H1 (cell line): ENCODE data around the gene ZNF738. TPM values are rescaled to one million over a fixed set of nuclear protein-coding genes. Genes with fewer than 3 reads are reported as not detected.

Source experiments
- CBX5 ChIP-seq: fragments of 300-800, 300-1000 bp; sonication (generic); IDR thresholded peaks from 2 replicates; pipeline ENCODE4 v1.7.1; 2016; ENCODE audit warnings: antibody characterized with exemption, low read length, low read depth
- CEBPB ChIP-seq: IDR thresholded peaks from 2 replicates; pipeline ENCODE4 v1.6.1; 2012; ENCODE audit warnings: low read depth, low read length
- E2F6 ChIP-seq: IDR thresholded peaks from 2 replicates; pipeline ENCODE4 v1.6.1; 2012; ENCODE audit warnings: inconsistent platforms
- HDAC2 ChIP-seq, 2 experiments: fragments of 300-600 bp in 1 of 2; sonication (generic) in 1 of 2; IDR thresholded peaks; 2 replicates each; pipeline ENCODE4 v1.6.1; 2011 to 2012; ENCODE audit warnings: low read depth in 2 of 2, low read length in 2 of 2, mild to moderate bottlenecking in 2 of 2, moderate library complexity in 2 of 2, borderline replicate concordance in 1 of 2, inconsistent platforms in 1 of 2
- KDM1A ChIP-seq: fragments of 200-600, 300-600 bp; sonication (generic); IDR thresholded peaks from 2 replicates; pipeline ENCODE4 v1.7.1; 2016; ENCODE audit warnings: mild to moderate bottlenecking, low read length, borderline replicate concordance
- KDM5A ChIP-seq: fragments of 200-600 bp; IDR thresholded peaks from 2 replicates; pipeline ENCODE4 v1.7.1; 2012; ENCODE audit warnings: mild to moderate bottlenecking, low read length, inconsistent platforms, mixed read lengths
- NRF1 ChIP-seq: IDR thresholded peaks from 2 replicates; pipeline ENCODE4 v1.6.1; 2011; ENCODE audit warnings: mild to moderate bottlenecking, low read depth, low read length, improper control_type of control experiment
- PHF8 ChIP-seq: fragments of 200-600 bp; sonication (generic); conservative IDR thresholded peaks from 2 replicates; pipeline ENCODE4 v1.7.1; 2012; ENCODE audit warnings: low read depth, mild to moderate bottlenecking, inconsistent platforms, low read length, moderate library complexity
- POLR2A ChIP-seq, 2 experiments: IDR thresholded peaks; 1 replicate in 1 of 2; 2 replicates in 1 of 2; pipeline ENCODE4 v1.6.1; 2011; ENCODE audit warnings: low read depth in 2 of 2, low read length in 2 of 2, mild to moderate bottlenecking in 2 of 2; ENCODE audit errors: control extremely low read depth in 1 of 2
- POU5F1 ChIP-seq: IDR thresholded peaks from 2 replicates; pipeline ENCODE4 v1.6.1; 2011; ENCODE audit warnings: low read depth, mild to moderate bottlenecking, low read length, moderate library complexity
- RFX5 ChIP-seq: IDR thresholded peaks from 2 replicates; pipeline ENCODE4 v1.6.1; 2011; ENCODE audit warnings: low read depth, low read length, improper control_type of control experiment, borderline replicate concordance
- RNF2 ChIP-seq: fragments of 200-900, 300-1000 bp; sonication (generic); IDR thresholded peaks from 2 replicates; pipeline ENCODE4 v1.7.1; 2016; ENCODE audit warnings: borderline replicate concordance, low read depth, mild to moderate bottlenecking, antibody characterized with exemption, low read length; ENCODE audit not compliant: poor library complexity, severe bottlenecking; ENCODE audit errors: missing control alignments
- SIX5 ChIP-seq: IDR thresholded peaks from 2 replicates; pipeline ENCODE4 v1.6.1; 2011; ENCODE audit warnings: mild to moderate bottlenecking, low read depth, low read length
- SP4 ChIP-seq: IDR thresholded peaks from 2 replicates; pipeline ENCODE4 v1.6.1; 2012; ENCODE audit warnings: low read length, inconsistent platforms
- SRF ChIP-seq: IDR thresholded peaks from 2 replicates; pipeline ENCODE4 v1.6.1; 2011; ENCODE audit warnings: mild to moderate bottlenecking, low read depth, low read length, moderate library complexity
- TBP ChIP-seq: IDR thresholded peaks from 2 replicates; pipeline ENCODE4 v1.6.1; 2011; ENCODE audit warnings: low read depth, low read length, improper control_type of control experiment
- TEAD4 ChIP-seq: IDR thresholded peaks from 2 replicates; pipeline ENCODE4 v1.6.1; 2012; ENCODE audit warnings: low read depth, low read length, inconsistent platforms, mixed read lengths
- USF2 ChIP-seq: IDR thresholded peaks from 2 replicates; pipeline ENCODE4 v1.6.1; 2011; ENCODE audit warnings: low read length, improper control_type of control experiment
- polyA plus RNA-seq, 7 experiments: library from polyadenylated mRNA; depleted of rRNA in 3 of 7; stranded (reverse) in 5 of 7; unstranded in 2 of 7; fragments of >200 nt in 5 of 7; fragments of 200-250 nt in 2 of 7; gene quantifications; 1 replicate in 5 of 7; 2 replicates in 1 of 7; 4 replicates in 1 of 7; pipeline versions ENCODE4 v1.2.1 to v1.2.3, GENCODE V29; 2011 to 2013; ENCODE audit warnings: missing spikeins in 2 of 7, mixed read lengths in 2 of 7
- total RNA-seq: library from RNA; stranded (reverse); fragmentation: NEBNext Ultra II Directional; extraction: Animal tissue kit (Norgen Biotek cat#: 25700); gene quantifications from 2 replicates; pipeline ENCODE4 v1.2.1, GENCODE V29; 2021
- TF ChIP-seq, protein P1 (sequence below), 3 experiments: IDR thresholded peaks; 1 replicate in 2 of 3; 2 replicates in 1 of 3; pipeline versions ENCODE4 v1.5.1 to v1.6.1; 2011; ENCODE audit warnings: low read length in 3 of 3, mild to moderate bottlenecking in 3 of 3, inconsistent platforms in 2 of 3, low read depth in 1 of 3, moderate library complexity in 1 of 3; ENCODE audit not compliant: insufficient read depth in 1 of 3; ENCODE audit errors: control extremely low read depth in 1 of 3
- TF ChIP-seq, protein P2 (sequence below): IDR thresholded peaks from 2 replicates; pipeline ENCODE4 v1.6.1; 2012; ENCODE audit warnings: inconsistent platforms

The ZNF738 gene
- total and polyA plus RNA-seq, 2 of the 8 experiments (the other 6 are each of a cell fraction or from before 2014, with no cell fraction given), result 78.1 to 148 TPM

- TF ChIP-seq PHF8 (peak; percentile 80), POU5F1 (no peak), CEBPB (0 out of 2 replicates have a peak, but pooled peaks have one; percentile 14), HDAC2 (IDR thresholded peaks at IDR 0.05; ENCODE audit: borderline replicate concordance in 1 of 2, low read depth in 2 of 2, low read length in 2 of 2) (no peak), RNF2 (no peak), SIX5 (no peak), POLR2A (IDR thresholded peaks at IDR 0.05; ENCODE audit: control extremely low read depth in 1 of 2, low read depth in 2 of 2, low read length in 2 of 2) (peak in 1 of 2 experiments; percentile 98; a peak in 2 of 3 replicates), NRF1 (no peak), E2F6 (no peak), RFX5 (no peak), KDM5A (0 out of 2 replicates have a peak, but pooled peaks have one; percentile 25), USF2 (no peak), TBP (peak; percentile 95), SRF (no peak), CBX5 (no peak), TEAD4 (no peak), SP4 (no peak), KDM1A (no peak)
- TF ChIP-seq, protein P1, sequence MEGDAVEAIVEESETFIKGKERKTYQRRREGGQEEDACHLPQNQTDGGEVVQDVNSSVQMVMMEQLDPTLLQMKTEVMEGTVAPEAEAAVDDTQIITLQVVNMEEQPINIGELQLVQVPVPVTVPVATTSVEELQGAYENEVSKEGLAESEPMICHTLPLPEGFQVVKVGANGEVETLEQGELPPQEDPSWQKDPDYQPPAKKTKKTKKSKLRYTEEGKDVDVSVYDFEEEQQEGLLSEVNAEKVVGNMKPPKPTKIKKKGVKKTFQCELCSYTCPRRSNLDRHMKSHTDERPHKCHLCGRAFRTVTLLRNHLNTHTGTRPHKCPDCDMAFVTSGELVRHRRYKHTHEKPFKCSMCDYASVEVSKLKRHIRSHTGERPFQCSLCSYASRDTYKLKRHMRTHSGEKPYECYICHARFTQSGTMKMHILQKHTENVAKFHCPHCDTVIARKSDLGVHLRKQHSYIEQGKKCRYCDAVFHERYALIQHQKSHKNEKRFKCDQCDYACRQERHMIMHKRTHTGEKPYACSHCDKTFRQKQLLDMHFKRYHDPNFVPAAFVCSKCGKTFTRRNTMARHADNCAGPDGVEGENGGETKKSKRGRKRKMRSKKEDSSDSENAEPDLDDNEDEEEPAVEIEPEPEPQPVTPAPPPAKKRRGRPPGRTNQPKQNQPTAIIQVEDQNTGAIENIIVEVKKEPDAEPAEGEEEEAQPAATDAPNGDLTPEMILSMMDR (IDR thresholded peaks at IDR 0.05; ENCODE audit: control extremely low read depth in 1 of 3, insufficient read depth in 1 of 3, low read depth in 1 of 3, low read length in 3 of 3), result no peak
- TF ChIP-seq, protein P2, sequence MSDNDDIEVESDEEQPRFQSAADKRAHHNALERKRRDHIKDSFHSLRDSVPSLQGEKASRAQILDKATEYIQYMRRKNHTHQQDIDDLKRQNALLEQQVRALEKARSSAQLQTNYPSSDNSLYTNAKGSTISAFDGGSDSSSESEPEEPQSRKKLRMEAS, result no peak
Observed at GRCh38 chr19:21358768-21359451, at the start of gene ZNF738 (continued).
